Body of pancreas (tissue), 4 donors: ENCODE measurements around the gene BCS1L. TPM values are rescaled to one million over a fixed set of nuclear protein-coding genes. Genes with fewer than 3 reads are reported as not detected.

Source experiments
- ATAC-seq: fragments of 150-250 bp; one replicate; pipeline ENCODE4 v1.9.1; 2016
- DNase-seq, 4 donors: peaks; one replicate each; pipeline ENCODE4 v3.0.0-alpha.2; 2019
- H3K27ac ChIP-seq, 4 donors: fragments of 200-600 bp; sonication (generic); 1 replicate in 3 of 4; 2 replicates in 1 of 4; pipeline versions ENCODE4 v1.5.1 to v1.6.1; 2016 to 2019; ENCODE audit warnings: mild to moderate bottlenecking in 1 of 4, mixed read lengths in 1 of 4, moderate library complexity in 1 of 4
- H3K27me3 ChIP-seq, 2 donors: fragments of 200-600 bp; sonication (generic); one replicate each; pipeline ENCODE4 v1.6.0; 2016; ENCODE audit warnings: mild to moderate bottlenecking in 1 of 2
- H3K36me3 ChIP-seq, 2 donors: fragments of 200-600 bp; sonication (generic); replicated peaks in 1 of 2; 2 replicates each; pipeline ENCODE4 v1.5.1; 2016; ENCODE audit warnings: low read depth in 2 of 2; ENCODE audit not compliant: insufficient read depth in 1 of 2
- H3K4me1 ChIP-seq: fragments of 200-600 bp; sonication (generic); one replicate; pipeline ENCODE4 v1.6.0; 2016
- H3K4me3 ChIP-seq, 2 donors: fragments of 200-600 bp; sonication (generic); 1 replicate in 1 of 2; 2 replicates in 1 of 2; pipeline ENCODE4 v1.5.1; 2016 to 2019
- H3K9me3 ChIP-seq, 3 donors: fragments of 200-600 bp; sonication (generic); 1 replicate in 2 of 3; 2 replicates in 1 of 3; pipeline ENCODE4 v1.5.1; 2016
- CTCF ChIP-seq, 7 experiments: fragments of 450-650 bp in 4 of 7; fragments of 200-600 bp in 3 of 7; sonication (generic) in 3 of 7; IDR thresholded peaks; one replicate each; pipeline ENCODE4 v1.5.1; 2016 to 2019; ENCODE audit warnings: antibody characterized with exemption in 7 of 7
- POLR2A ChIP-seq, 3 donors: fragments of 450-650 bp; IDR thresholded peaks; one replicate each; pipeline ENCODE4 v1.6.1; 2016; ENCODE audit warnings: antibody characterized with exemption in 3 of 3, mild to moderate bottlenecking in 2 of 3
- WGBS, 2 donors: methylation state at CpG; one replicate each; pipeline ENCODE4 v1.1.5; 2017; 5-methylcytosine and 5-hydroxymethylcytosine counted together
- intact Hi-C: fragments of 100-400 bp; cut with DNase I; formaldehyde crosslinking; loops from one replicate; pipeline ENCODE4 v1.15.1; 2023
- total RNA-seq, 2 donors: library from RNA; depleted of rRNA; stranded (reverse); fragments of >200 nt; gene quantifications; one replicate each; pipeline ENCODE4 v1.1.0, GENCODE V29; 2016

The BCS1L gene
- total RNA-seq, 2 donors from 2014 or later, result 34.2 to 64.3 TPM

GRCh38 chr2:218655751-218656150, 3.7 kb upstream of the BCS1L start:
- no peaks in the 10 kb centered on the region for H3K9me3 ChIP-seq
- H3K36me3 ChIP-seq, result peaks cover 3 to 19% of the 10 kb centered on the region in 2 donors
- no peak overlapping the region for H3K4me3 ChIP-seq
- TF ChIP-seq CTCF (IDR thresholded peaks at IDR 0.05), result no peak
- no peak for TF ChIP-seq POLR2A (IDR thresholded peaks at IDR 0.05)
- WGBS, 2 donors, result 72 to 96% methylated on average over 2 of the region's 2 CpGs
- ATAC-seq, result no peak
- no peak overlapping the region for H3K27ac ChIP-seq
- DNase-seq, result no peak
- H3K4me1 ChIP-seq, result peaks cover 27% of the 10 kb centered on the region
- intact Hi-C loops, result loop anchor here (10.0 kb wide), 1 partner anchor 391 kb away; the partner anchor contains the start of gene GPBAR1
- no peaks in the 10 kb centered on the region for H3K27me3 ChIP-seq

- H3K9me3 ChIP-seq, result no peaks in the 10 kb centered on the region
- 1% methylated on average over 16 to 27 of the region's 27 CpGs for whole genome bisulfite sequencing, 2 donors
- no peaks in the 10 kb centered on the region for H3K27me3 ChIP-seq
- TF ChIP-seq POLR2A (IDR thresholded peaks at IDR 0.05) (no peak), CTCF (IDR thresholded peaks at IDR 0.05) (peak in 4 of 7 experiments; percentile 15 to 42 (median 32))
- intact Hi-C loops, result loop anchor here (10.0 kb wide), 1 partner anchor 394 kb away; the partner anchor contains the start of gene GPBAR1
- H3K4me1 ChIP-seq, result peaks cover 27% of the 10 kb centered on the region
- peaks cover 3 to 28% of the 10 kb centered on the region in 2 donors for H3K36me3 ChIP-seq
- ATAC-seq (peak; percentile 5), DNase-seq (peak in 3 of 4 donors; percentile 25 to 51 (median 36))
- H3K4me3 ChIP-seq, result peak overlapping the region; percentile 39 to 80
- H3K27ac ChIP-seq, result peak overlapping the region; percentile 27 to 77 (median 62)
These were observed 719 bp upstream of the BCS1L start for GRCh38 chr2:218658671-218659257.

- H3K36me3 ChIP-seq, result peaks cover 3 to 33% of the 10 kb centered on the region in 2 donors
- H3K9me3 ChIP-seq, result no peaks in the 10 kb centered on the region
- H3K4me1 ChIP-seq, result peaks cover 27% of the 10 kb centered on the region
- no peak for DNase-seq
- H3K27ac ChIP-seq, result peak overlapping the region in 2 of 4 donors; percentile 67 to 77
- TF ChIP-seq POLR2A (IDR thresholded peaks at IDR 0.05) (no peak), CTCF (IDR thresholded peaks at IDR 0.05) (no peak)
- peak overlapping the region; percentile 36 to 80 for H3K4me3 ChIP-seq
- no peak for ATAC-seq
- intact Hi-C loops, result loop anchor here (10.0 kb wide), 1 partner anchor 395 kb away; the partner anchor contains the start of gene GPBAR1
- no peaks in the 10 kb centered on the region for H3K27me3 ChIP-seq
- 7 to 13% methylated on average over 8 of the region's 8 CpGs for WGBS, 2 donors
These were observed 490 bp downstream of the BCS1L start for GRCh38 chr2:218659988-218660358.

GRCh38 chr2:218662377-218662776, 2.9 kb downstream of the BCS1L start:
- H3K36me3 ChIP-seq, result peaks cover 0 to 34% of the 10 kb centered on the region in 2 donors
- H3K4me3 ChIP-seq, result no peak overlapping the region
- intact Hi-C loops, result no loop called here
- 72 to 77% methylated on average over 3 to 7 of the region's 7 CpGs for WGBS, 2 donors
- no peaks in the 10 kb centered on the region for H3K27me3 ChIP-seq
- H3K9me3 ChIP-seq, result no peaks in the 10 kb centered on the region
- no peak for ATAC-seq
- TF ChIP-seq POLR2A (IDR thresholded peaks at IDR 0.05) (no peak), CTCF (IDR thresholded peaks at IDR 0.05) (no peak)
- H3K4me1 ChIP-seq, result peaks cover 25% of the 10 kb centered on the region
- no peak overlapping the region for H3K27ac ChIP-seq
- no peak for DNase-seq

GRCh38 chr2:218662827-218663226, 3.3 kb downstream of the BCS1L start:
- Histone ChIP-seq H3K27me3 (no peaks in the 10 kb centered on the region), H3K36me3 (peaks cover 0 to 35% of the 10 kb centered on the region in 2 donors), H3K9me3 (no peaks in the 10 kb centered on the region), H3K4me3 (no peak overlapping the region), H3K4me1 (peaks cover 21% of the 10 kb centered on the region), H3K27ac (no peak overlapping the region)
- TF ChIP-seq POLR2A (IDR thresholded peaks at IDR 0.05) (no peak), CTCF (IDR thresholded peaks at IDR 0.05) (no peak)
- intact Hi-C loops, result no loop called here
- no peak for ATAC-seq
- DNase-seq, result no peak
- 78 to 86% methylated on average over 6 to 10 of the region's 10 CpGs for WGBS, 2 donors
